MM.1S (cell line): ENCODE measurements around the gene EDEM1.

Source experiments
- CTCF ChIP-seq: fragments of 300-600 bp; sonication (generic); IDR thresholded peaks from 2 replicates; pipeline ENCODE4 v1.5.1; 2016; ENCODE audit warnings: antibody characterized with exemption, low read length, mixed read lengths
- EZH2 ChIP-seq: fragments of 300-600 bp; sonication (generic); optimal IDR thresholded peaks from 2 replicates; pipeline ENCODE3; 2017; ENCODE audit warnings: low read depth, mild to moderate bottlenecking, antibody characterized with exemption, low read length, mixed read lengths
- EZH2phosphoT487 ChIP-seq: fragments of 300-600 bp; sonication (generic); IDR thresholded peaks from 2 replicates; pipeline ENCODE4 v1.6.1; 2018; ENCODE audit warnings: antibody characterized with exemption, low read length

DNA sequence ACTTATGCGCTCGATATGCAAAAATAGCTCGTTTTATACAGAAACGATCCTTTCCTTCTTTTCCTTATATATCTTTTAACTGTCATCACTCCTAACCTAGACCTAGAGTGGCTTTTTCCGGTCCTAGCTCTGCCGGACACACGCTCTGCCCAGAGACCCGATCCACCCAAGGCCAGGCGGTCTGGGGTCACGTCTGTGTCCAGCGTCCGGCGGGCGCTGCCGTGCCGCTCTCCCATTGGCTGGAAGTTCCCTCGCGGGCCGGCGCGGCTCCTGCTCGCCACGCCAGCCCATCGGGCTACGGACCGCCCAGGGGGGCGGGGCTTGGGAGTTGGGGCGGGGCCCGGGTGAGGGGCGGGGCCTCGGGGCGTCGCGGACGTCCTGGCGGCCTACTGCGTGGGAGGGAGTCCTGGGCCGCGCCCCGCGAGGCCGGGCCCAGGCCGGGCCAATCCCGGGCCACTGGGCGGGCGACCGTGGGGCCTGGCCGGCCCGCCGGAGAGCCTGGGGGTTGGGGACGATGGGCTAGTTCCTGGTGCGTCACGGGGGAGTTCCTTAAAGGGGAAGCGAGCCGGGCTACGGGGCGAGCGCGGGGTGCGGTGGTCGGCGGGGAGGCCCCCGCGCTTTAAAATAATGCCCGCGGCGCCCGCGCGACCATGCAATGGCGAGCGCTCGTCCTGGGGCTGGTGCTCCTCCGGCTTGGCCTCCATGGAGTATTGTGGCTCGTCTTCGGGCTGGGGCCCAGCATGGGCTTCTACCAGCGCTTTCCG, at the start of gene EDEM1:
- TF ChIP-seq CTCF (no peak), EZH2 (no peak), EZH2phosphoT487 (no peak)
